AG10803 (cell line): ENCODE measurements around the gene TEX2.

ENCODE experiments used
- DNase-seq: peaks from one replicate; pipeline ENCODE4 v3.0.0; 2010; ENCODE audit warnings: low read depth
- H3K4me3 ChIP-seq: 2 replicates; pipeline ENCODE4 v1.5.1; 2011; ENCODE audit warnings: mild to moderate bottlenecking, low read length, control low read depth
- TF ChIP-seq, protein P1 (sequence below): conservative IDR thresholded peaks from 2 replicates; pipeline ENCODE4 v1.5.1; 2011; ENCODE audit warnings: mild to moderate bottlenecking, low read length, control low read depth, inconsistent platforms

TEX2 gene

DNA sequence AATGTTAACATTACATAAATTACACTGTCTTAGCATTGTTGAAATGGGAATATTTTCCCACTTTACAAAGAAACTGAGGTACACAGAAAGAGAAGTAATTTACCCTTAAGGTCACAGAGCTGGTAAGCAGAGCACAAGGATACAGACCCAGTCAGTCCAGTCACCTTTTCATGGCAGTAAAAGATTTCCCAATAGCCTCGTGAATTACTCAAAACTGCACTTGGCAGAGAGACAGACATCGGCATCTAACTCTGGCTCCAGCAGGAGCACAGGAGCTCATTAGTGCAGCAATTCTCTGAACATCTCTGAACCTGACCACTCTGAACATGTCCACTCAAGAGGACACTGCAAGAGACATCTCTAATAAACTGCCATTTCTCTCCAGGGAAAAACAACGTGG is 3.1 kb downstream of the TEX2 start:
- TF ChIP-seq, protein P1, sequence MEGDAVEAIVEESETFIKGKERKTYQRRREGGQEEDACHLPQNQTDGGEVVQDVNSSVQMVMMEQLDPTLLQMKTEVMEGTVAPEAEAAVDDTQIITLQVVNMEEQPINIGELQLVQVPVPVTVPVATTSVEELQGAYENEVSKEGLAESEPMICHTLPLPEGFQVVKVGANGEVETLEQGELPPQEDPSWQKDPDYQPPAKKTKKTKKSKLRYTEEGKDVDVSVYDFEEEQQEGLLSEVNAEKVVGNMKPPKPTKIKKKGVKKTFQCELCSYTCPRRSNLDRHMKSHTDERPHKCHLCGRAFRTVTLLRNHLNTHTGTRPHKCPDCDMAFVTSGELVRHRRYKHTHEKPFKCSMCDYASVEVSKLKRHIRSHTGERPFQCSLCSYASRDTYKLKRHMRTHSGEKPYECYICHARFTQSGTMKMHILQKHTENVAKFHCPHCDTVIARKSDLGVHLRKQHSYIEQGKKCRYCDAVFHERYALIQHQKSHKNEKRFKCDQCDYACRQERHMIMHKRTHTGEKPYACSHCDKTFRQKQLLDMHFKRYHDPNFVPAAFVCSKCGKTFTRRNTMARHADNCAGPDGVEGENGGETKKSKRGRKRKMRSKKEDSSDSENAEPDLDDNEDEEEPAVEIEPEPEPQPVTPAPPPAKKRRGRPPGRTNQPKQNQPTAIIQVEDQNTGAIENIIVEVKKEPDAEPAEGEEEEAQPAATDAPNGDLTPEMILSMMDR: no peak
- H3K4me3 ChIP-seq: no peak overlapping the region
- DNase-seq: peak; percentile 81

- DNase-seq: no peak
- TF ChIP-seq, protein P1: no peak
- no peak overlapping the region for H3K4me3 ChIP-seq
Measured at GRCh38 chr17:64259426-64259825, 3.6 kb downstream of the TEX2 start.

GRCh38 chr17:64256913-64257807 is 5.9 kb downstream of the TEX2 start:
- no peak overlapping the region for H3K4me3 ChIP-seq
- TF ChIP-seq, protein P1: no peak
- no peak for DNase-seq

DNA sequence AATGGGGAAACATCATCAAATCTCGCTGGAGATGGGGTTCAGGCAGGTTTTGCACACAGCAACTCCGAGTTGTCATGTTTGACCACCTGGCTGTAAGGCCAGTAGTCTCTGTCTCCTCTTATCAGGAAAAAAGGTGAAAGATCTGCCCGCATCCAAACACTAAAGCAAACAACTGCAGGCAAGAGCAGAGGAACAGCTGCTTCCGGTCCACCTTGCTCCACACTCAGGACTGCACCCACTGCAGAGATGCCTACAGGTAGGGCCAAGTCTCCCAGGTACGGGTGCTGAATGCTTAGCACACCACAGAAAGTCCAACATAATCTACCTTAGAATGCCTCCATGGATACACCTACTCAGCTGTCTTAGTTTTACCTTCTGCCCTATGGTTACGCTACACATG is 7.3 kb downstream of the TEX2 start:
- TF ChIP-seq, protein P1: no peak
- DNase-seq: no peak
- no peak overlapping the region for H3K4me3 ChIP-seq

DNA sequence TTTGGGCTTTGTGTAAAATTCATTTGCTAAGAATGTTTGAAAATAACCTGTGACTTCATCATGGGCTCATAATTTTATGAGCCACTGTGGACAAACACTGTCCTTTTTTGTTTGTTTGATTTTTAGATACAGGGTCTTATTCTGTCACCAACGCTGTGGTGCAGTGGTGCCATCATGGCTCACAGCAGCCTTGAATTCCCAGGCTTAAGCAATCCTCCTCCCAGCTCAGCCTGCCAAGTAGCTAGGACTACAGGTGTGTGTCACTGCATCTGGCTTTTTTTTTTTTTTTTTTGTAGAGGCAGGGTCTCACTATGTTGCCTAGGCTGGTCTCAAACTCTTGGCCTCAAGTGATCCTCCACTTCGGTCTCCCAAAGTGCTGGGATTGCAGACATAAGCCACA is 8.3 kb downstream of the TEX2 start:
- TF ChIP-seq, protein P1: no peak
- DNase-seq: no peak
- H3K4me3 ChIP-seq: no peak overlapping the region

DNA sequence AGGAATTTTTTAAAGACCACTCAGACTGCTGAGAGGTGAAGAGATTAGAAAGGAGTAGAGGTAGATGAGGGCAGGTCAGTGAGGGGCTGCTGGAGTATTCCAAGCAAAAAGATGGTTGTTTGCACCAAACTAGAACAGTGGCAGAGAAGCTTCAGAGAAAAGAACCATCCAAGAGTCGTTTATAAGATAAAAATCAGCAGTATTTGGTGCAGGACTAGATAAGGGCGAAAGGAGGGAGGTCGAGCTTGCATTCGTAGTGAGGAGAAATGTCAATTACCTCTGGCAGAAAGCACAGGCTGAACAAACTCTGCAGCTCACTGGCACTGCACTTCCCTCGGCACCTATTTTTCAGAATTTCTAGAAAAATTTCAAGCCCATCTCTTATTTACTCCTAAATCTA is 9.6 kb downstream of the TEX2 start:
- no peak for DNase-seq
- TF ChIP-seq, protein P1: no peak
- no peak overlapping the region for H3K4me3 ChIP-seq

GRCh38 chr17:64252831-64253230 is 10.2 kb downstream of the TEX2 start:
- TF ChIP-seq, protein P1: no peak
- no peak for DNase-seq
- no peak overlapping the region for H3K4me3 ChIP-seq
